Stimulated activated CD4-positive, alpha-beta T cell treated with anti-CD3 and anti-CD28 coated beads, Interleukin-2, amount 100 ng/mL, for 48 hours (primary cell): Measurements from ENCODE around the gene ZNF593OS.

Experiments used
- DNase-seq, 2 donors: peaks; one replicate each; pipeline ENCODE4 v3.0.0-alpha.2; 2020

The ZNF593OS gene

DNA sequence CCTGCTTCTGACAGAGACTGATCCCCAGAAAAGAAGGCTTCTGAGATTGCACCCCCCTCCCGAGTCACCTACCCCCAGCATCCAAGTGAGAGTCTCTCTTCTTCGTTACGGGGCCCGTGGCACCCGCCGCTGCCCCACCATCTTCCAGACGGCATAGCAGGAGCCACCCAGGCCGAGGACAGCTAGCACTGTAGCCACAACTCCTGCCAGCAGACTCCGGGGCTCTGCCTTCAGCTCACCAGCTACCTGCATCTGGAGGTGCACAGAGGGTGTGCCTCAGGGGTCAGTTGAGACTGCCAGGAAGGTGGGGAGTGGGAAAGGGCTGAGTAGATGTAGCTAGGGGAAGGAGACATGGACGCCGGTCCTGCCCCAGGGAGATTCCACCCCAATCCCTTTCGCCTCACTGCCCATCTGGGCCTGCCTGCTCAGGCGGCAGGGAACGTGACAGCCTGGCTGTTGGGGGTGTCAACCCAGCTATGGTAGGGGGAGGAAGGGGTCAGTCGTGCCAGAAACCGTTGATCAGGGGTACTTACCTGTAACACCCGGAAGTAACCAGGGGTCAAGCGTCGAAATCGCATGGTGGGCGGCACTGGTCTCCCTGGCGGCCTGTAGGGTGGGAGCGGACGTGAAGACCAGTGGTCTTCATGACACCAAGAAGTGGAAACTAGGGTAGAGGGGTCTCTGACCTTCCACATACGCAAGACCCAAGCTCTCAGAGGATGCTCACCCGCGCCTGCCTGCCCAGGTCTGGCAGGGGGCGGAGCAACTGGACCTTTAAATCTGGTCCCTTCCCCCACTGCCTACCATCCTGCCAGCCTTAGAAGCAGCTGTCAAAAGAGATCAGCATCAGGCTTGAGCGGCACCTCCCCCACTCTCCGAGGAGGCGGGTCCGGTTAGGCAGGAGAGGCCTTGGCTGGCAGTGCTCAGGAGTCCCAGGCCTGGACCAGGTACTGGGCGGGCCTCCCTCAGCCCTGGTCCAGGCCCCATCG, at the start of gene ZNF593OS:
TSS of gene ZNF593OS (minus strand) at position 749 of the 989 bp plus-strand sequence. CDS start at position 578, 171 bp downstream.
- DNase-seq, result no peak

DNA sequence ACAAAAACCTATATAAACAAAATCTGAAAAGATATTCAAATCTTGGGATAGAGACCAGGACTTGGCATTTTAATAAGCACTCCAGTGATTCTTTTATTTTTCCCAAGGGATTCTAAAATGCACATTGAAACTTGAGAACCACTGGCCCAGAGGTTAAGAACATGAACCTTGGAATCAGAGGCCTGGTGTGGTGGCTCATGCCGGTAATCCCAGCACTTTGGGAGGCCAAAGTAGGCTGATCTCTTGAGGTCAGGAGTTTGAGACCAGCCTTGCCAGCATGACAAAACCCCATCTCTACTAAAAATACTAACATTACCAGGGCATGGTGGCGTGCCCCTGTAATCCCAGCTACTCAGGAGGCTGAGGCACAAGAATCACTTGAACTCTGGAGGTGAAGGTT, 49.5 kb upstream of the ZNF593OS start:
- DNase-seq, result no peak

DNA sequence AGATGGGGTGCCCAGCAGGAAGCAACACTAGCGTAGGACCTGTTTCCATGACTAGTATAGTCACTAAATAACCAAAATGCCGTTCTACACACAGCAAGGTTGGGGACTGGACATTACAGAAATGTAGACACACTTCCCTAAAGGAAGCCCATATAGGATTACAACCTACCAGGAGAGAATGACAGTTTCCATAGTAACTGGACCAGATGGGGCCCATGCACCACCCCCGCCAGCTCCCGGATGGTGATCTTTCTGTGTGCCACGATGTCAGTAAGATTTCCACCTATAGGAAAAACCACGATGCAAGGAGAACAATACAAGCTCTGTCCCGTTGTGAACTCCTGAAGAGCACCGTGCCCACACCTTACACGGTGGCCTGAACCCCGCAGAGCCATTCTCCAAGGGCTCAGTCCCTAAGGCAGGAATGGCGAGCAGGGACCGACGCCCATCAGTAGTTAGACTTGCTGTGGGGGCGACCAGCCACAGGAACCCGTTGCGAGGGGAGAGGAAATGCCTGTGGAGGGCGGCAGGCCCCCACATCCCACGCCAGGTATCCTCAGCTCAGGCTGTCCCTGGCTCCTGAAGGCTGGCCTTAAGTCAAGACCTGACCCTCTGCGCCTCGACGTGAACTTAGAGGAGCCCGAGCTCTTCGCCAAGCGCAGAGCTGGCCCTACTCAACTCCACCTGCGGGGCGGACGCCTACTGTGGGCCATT, 48.7 kb upstream of the ZNF593OS start:
- no peak for DNase-seq

DNA sequence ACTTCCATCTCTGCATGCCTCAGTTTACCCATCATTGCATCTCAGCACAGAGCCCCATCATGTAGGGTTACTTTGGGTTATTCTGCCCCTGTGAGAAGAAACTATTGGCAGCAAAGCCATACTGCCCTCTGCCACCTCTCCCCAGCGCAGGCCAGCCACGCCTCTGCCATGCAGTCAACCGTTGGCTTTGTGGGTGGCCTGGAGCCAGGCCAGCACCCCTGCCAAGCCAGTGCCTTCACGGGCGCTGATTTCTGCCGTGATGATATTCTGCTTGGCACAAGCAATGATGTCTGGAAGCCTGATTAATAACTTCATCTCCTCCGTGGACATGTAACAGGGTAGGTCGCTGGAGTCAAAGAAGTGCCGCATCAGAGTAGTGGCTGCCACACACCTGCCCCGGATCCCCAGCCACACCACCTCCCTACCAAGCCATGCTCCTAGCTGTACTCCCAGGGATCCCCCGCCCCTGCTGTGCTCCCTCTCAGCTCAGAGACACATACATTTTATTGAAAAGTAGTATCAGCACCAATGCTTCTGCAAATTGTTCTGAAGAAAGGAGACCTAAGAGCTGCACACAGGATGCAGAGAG, 47.4 kb upstream of the ZNF593OS start:
- DNase-seq, result no peak

DNA sequence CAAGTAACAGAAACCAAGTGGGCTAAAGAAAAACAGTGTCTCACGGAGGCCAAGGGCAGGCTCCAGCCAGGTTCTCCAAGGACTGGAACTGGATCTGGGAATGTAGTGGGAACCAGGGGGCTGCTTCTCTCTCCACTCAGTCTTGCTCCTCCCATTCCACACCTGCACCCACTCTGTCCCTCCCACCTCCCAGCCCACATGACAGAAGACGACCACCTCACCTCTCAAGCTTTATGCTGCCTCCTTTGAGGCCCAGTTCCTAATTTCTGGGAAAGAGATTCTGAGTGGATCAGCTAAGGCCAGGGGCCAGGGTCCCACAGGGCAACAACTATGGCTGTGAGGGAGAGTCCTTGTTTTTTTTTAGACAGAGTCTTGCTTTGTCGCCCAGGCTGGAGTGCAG, 43.6 kb upstream of the ZNF593OS start:
- no peak for DNase-seq

DNA sequence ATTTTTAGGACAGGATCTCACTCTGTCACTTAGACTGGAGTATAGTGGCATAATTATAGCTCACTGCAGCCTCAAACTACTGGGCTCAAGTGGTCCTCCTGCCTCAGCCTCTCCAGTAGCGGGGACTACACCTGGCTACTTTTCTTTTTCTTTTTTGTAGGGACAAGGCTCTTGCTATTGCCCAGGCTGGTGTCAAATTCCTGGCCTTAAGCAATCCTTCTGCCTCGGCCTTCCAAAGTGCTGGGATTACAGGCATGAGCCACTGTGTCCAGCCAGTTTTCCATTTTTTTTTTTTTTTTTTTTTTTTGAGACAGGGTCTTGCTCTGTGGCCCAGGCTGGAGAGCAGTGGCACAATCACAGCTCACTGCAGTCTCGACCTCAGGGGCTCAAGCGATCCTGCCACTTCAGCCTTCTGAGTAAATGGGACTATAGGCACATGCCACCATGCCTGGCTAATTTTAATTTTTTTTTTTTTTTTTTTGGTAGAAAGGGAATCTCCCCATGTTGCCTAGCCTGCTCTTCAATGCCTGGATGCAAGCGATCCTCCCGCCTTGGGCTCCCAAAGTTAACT, 41.8 kb upstream of the ZNF593OS start:
- DNase-seq, result no peak

DNA sequence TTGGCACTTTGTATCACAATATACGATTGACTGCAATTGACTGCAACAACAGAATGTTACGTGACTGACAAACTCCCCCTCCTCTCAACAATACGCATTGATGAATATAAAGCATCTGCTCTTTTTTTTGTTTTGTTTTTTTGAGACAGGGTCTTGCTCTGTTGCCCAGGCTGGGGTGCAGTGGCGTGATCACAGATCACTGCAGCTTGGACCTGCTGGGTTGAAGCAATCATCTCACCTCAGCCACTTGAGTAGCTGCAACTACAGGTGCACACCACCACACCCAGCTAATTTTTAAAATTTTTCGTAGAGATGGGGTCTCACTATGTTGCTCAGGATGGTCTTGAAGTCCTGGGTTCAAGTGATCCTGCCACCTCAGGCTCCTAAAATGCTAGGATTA, 41.1 kb upstream of the ZNF593OS start:
- no peak for DNase-seq

DNA sequence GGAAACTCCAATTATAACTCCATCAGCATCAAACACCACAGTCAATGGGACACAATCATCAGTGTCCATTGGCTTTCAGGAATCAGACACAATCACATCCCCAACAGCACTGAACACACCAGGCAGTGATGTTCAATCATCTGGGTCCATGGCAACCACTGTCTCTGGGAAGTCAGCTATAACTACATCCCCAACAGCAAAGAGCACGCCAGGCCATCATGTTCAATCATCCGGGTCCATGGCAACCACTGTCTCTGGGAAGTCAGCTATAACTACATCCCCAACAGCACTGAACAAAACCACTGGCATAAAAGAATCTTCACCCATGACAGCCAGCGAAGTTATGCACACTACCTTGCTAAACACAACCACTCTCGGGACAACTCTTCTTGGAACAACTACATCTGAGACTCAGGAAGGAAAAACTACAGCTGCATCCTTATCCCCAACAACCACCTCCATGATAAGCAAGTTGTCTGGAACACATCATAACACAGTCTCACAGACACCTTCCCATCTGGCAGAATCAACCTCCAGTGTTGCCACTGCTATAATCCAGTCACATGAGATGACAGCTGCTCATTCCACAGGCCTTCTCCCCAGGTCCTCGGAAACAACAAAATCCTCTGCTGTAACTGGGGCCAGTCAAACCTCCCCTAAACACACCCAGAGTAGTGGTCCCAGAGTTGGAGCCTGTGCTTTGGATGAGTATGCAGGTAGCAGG, 38.7 kb upstream of the ZNF593OS start:
- no peak for DNase-seq

DNA sequence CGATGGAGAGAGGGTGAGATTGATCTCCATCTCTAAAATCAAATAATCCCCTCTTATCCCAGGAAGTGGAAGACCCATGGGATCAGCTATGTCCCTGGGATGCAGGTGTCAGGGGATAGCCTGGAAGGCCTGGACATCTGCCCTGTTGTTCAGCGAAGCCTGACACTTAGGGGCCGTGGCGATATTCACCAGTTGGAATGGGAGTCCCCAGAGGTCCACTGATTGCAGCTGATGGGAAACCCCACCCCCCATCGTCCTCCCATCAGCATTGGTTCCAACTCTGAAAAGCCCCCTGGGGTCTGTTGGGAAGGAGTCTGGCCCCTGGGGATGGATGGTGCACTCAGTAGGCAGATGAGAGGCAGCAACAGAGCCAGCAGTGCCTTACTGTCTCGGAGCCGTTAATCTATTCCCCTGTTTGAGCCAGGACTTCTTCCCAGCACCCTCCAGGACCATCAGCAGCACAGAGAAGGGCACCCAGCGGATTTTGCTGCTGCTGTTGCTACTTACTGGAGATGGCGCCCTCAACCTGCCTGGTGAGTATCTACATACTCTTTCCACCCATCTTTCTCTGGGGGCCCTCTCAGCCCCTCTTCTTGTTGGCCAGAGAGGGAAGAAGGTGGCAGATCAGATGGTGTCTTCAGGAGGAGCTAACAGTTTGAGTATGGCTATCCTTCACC, 32.1 kb upstream of the ZNF593OS start:
- no peak for DNase-seq

DNA sequence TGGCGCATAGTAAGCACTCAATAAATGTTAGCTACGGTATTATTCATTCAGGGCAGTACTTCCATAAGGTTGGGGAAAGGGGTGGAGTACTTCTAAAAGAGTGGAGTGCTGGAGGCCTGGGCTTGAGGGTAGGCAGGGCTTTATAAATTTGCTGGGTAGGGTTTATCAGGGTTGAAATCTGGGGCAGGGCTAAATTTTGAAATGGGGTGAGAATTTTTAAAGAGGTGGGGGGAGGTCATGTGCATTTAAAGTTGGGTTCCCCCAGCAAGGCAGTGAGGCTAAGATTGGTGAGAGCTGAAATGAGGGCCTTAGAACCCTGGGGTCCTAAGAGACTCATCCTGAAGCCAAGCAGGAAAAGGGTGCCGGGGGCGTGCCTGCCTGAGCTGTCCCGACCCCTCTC, 28.8 kb upstream of the ZNF593OS start:
- DNase-seq, result no peak

DNA sequence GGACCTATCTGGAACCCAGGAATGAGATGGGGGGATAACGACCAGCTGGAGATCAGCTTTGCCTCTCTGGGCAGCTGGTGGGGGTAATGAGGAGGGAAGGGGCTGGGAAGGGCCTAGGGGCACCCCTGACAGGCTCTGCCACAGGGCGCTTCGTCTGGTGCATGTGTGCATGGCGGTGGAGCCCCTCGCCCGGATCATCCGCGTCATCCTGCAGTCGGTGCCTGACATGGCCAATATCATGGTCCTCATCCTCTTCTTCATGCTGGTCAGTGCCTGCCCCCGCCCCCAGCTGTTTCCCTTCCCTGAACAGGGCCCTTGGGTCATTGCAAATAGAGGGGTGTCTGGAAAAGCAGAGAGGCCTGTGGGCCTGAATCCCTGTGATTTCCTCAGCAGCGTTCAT, 26.2 kb upstream of the ZNF593OS start:
- DNase-seq, result no peak

DNA sequence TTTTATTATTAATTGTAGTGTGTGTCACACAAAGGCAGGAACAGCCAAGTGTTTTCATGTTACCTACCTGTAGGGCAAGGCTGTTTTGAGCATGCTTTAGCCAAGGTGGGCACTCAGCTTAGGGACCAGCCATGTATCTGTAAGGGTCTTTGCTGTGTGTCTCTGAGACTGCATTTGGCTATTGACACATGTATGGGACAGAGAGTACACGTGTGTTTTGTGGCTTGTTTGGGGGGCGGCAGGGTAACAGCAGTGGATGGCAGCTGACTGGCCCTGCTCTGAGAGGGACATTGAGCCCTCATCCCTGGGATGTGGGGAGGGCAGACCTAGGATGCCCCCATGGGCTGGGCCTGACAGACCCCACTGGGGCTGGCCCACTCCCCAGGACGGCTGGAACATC, 25.7 kb upstream of the ZNF593OS start:
- DNase-seq, result no peak

DNA sequence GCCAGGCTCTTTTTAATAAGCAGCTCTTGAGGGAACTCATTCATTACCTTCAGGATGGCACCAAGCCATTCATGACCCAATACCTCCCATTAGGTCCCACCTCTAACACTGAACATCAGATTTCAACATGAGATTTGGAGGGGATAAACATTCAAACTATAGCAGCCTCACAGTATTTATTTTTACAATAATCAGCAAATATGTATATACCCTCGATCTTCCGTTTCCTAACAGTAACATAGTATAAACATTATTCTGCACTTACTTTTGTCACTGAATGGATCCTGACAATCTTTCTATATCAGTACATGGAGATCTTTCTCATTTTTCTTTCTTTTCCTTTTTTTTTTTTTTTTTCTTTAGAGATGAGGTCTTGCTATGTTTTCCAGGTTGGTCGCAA, 24.2 kb upstream of the ZNF593OS start:
- no peak for DNase-seq

DNA sequence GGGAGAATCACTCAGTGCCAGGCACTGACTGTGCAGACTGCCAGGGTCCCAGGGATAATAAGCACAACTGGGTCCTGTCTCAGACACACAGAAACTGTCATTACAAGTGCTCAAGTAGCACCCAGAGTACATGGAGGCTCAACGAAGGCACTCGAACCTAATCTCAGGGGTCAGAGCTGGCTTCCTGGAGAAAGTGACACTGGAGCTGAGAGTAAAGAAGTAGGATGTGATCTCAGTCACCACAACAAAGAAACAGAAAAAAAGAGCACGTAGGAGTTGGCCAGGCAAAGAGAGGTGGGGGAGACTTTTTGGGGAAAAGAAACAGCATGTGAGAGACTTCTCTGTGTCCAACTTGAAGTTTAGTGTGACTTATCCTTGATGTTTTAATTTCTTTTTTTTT, 20.1 kb upstream of the ZNF593OS start:
- DNase-seq, result no peak

DNA sequence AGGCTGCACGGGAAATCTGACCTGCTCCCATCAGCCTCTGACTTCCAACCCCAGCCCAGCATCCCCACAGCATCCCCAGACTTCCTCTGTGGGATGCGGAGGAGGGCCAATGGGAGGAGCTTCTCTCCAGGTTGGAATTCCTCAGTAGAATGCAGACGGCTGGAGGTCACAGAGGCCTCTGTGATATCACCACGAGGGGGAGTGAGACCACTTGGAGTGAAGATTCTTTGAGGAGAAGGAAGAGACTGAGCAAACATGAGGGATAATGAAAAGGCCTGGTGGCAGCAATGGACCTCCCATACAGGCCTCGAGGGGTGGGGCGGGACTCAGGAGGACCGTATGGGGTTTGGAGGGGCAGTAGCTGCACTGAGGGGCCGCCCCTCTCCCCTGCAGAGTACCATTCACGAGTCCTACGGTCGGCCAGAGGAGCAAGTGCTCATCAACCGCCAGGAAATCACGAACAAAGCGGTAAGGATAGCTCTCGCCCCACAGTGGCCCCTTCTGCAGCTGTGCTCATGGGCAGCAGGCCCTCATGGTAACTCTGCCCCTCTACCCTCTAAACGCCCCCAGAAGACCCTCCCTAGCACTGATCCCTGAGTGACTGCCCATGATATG, 18.8 kb upstream of the ZNF593OS start, which contains the start of gene CATSPER4:
TSS of gene CATSPER4 (plus strand) at position 230 of the 615 bp plus-strand sequence. CDS start at position 256, 26 bp downstream.
- DNase-seq, result no peak

DNA sequence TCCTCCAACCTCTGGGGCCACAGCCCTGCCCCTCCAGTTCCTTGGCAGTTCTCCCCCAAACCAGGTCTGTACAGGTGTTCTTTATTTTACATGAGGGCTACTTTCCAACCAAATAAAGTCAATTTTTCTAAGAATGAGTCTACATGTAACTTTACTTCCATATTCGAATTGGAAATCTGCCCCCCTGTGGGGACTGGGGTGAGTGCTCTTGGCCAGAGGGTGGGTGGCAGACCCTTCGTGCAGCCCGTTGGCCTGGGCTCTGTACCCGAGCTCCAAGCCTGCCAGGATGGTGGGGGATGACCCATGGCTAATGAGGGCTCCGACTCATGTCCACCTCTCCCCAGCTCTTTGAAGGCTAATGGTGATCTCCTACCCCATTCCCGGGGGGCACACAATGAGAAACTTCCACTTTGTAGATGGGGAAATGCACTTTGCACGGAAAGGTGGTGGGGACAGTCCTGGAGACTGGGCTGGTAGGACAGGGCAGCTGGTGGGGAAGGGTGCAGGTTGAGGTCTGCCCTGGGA, 18.2 kb upstream of the ZNF593OS start:
- DNase-seq, result no peak

DNA sequence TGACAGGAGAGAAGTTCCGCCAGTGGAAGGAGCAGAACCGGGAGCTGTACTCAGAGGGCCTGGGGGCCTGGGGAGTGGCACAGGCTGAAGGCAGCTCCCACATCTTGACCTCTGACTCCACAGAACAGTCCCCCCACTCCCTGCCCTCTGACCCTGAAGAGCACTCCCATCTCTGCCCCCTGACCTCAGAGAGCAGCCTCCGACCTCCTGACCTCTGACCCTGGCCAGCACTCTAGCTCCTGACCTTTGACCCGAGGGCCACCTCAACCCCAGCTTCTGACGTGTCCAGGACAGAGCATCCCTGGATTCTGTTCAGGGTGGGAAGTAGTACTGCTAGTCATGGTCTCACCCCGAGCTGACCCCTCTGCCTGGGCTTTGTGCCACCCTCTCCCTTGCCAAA, 17.7 kb upstream of the ZNF593OS start:
- no peak for DNase-seq

DNA sequence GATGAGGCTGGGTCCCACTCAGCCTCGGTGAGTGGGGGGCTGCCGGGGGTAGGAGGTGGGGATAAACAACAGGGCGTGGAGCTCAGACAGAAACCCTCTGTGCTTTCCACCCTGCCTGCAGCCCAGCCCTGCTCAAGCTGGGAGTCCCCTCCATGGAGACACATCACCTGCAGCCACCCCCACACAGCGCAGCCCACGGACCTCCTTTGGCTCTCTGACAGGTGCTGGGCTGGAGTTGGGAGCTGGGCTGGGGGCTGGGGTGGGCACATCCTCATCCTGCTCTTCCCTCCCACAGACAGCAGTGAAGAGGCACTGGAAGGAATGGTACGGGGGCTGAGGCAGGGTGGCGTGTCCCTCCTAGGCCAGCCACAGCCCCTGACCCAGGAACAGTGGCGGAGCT, 16.8 kb upstream of the ZNF593OS start:
- no peak for DNase-seq

DNA sequence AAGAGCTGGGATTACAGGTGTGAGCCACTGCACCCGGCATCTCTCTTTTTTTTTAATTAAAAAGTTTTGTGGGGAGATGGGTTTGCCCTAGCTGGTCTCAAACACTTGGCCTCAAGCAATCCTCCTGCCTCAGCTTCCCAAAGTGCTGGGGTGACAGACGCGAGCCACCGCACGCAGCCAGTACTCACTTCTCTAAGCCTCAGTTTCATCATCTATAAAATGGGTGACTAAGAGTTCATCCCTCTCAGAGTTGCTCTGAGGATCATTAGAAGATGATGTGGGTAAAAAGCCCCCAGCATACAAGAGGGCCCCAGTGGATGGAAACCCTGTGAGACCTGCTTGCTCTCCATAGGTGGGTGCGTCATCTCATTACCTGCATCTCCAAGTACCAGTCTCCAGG, 16.2 kb upstream of the ZNF593OS start:
- no peak for DNase-seq

DNA sequence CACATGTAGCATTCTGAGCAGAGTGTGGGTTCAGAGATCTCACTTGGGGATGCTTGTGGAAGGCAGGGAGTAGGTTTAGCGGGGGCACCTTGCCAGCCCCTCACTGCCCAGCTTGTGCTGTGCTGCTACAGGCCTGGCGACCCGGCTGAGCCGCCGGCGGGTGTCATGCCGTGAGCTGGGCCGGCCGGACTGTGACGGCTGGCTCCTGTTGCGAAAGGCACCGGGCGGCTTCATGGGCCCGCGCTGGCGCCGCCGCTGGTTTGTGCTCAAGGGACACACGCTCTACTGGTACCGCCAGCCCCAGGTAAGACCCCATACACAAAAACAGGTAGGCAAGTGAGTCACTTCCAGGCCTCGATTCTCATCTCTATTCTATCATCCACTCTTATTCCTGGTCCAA, 13.3 kb upstream of the ZNF593OS start:
- no peak for DNase-seq

DNA sequence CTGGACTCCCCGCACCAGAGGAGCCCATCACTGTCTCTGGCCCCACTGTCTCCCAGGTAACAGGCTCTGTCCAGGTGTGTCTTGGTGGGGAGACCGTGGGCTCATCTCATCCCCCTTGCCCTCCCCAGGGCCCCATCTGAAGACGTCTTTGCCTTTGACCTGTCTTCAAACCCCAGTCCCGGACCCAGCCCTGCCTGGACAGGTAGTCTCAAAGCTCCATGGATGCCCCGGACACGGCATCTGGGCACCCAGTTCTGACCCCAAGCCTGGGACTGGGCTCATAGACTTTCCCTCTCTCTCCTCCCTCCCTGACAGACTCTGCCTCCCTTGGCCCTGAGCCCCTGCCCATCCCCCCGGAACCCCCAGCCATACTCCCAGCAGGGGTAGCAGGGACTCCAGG, 12.5 kb upstream of the ZNF593OS start:
- no peak for DNase-seq
